ENCODE results near the gene DHRS11. TPM values are rescaled to one million over a fixed set of nuclear protein-coding genes. Genes with fewer than 3 reads are reported as not detected.

Gene DHRS11
- total RNA-seq, 3 donors from 2014 or later (not counting 1 experiment from before 2014, with no cell fraction given) = 2.7 to 6.0 (median 4.9) TPM

DNA sequence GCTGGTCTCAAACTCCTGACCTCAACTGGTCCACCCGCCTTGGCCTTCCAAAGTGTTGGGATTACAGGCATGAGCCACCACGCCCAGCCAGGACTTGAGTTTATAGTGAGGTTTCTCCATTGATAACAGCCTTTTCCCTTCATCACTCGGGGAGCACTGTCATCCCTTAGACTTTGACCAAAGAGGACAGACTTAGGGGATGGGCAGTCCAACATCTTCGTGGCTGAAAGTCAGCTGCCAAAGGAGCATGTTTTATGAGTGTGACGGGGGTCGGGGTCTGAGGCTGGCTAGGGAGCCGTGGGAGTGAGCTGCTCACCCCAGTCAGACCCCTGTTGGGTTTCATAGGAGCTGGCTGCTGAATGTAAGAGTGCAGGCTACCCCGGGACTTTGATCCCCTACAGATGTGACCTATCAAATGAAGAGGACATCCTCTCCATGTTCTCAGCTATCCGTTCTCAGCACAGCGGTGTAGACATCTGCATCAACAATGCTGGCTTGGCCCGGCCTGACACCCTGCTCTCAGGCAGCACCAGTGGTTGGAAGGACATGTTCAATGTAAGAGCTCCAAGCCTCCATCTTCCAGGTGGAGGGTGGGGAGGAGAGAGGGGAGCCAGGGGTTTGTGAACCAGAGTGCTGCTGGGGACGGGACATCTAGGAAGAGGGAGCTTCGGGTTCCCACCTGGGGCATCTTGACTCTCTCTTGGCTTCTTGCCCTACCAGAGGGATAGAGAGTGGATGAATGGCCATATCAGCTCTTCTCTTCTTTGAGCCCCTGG is 3.1 kb downstream of the DHRS11 start:
- H3K27me3 ChIP-seq (ENCODE audit: control insufficient read depth, insufficient read depth, low read length) = no peaks in the 10 kb centered on the region
- H3K27ac ChIP-seq (ENCODE audit: low read length) = no peak overlapping the region
- no peaks in the 10 kb centered on the region for H3K9me3 ChIP-seq (ENCODE audit: control insufficient read depth, insufficient read depth, low read length)
- TF ChIP-seq, protein P1, sequence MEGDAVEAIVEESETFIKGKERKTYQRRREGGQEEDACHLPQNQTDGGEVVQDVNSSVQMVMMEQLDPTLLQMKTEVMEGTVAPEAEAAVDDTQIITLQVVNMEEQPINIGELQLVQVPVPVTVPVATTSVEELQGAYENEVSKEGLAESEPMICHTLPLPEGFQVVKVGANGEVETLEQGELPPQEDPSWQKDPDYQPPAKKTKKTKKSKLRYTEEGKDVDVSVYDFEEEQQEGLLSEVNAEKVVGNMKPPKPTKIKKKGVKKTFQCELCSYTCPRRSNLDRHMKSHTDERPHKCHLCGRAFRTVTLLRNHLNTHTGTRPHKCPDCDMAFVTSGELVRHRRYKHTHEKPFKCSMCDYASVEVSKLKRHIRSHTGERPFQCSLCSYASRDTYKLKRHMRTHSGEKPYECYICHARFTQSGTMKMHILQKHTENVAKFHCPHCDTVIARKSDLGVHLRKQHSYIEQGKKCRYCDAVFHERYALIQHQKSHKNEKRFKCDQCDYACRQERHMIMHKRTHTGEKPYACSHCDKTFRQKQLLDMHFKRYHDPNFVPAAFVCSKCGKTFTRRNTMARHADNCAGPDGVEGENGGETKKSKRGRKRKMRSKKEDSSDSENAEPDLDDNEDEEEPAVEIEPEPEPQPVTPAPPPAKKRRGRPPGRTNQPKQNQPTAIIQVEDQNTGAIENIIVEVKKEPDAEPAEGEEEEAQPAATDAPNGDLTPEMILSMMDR (IDR thresholded peaks at IDR 0.05) = no peak
- no peak for ATAC-seq
- intact Hi-C loops (cut with micrococcal nuclease) = no loop called here
- H3K4me1 Mint-ChIP-seq = peaks cover 9 to 30% of the 10 kb centered on the region in 2 donors
- no peak overlapping the region for H3K4me3 ChIP-seq (ENCODE audit: low read length)
- no peaks in the 10 kb centered on the region for H3K9me3 Mint-ChIP-seq
- H3K27me3 Mint-ChIP-seq (ENCODE audit: low read depth in 2 of 2) = peaks cover 0 to 5% of the 10 kb centered on the region in 2 donors
- DNase-seq = no peak
- H3K36me3 Mint-ChIP-seq = no peaks in the 10 kb centered on the region
- H3K27ac Mint-ChIP-seq = no peak overlapping the region
- WGBS (ENCODE audit: insufficient coverage) = 95% methylated on average over 13 of the region's 13 CpGs
- H3K4me3 Mint-ChIP-seq = no peak overlapping the region
- no peaks in the 10 kb centered on the region for H3K36me3 ChIP-seq (ENCODE audit: control insufficient read depth, insufficient read depth, low read length)
- H3K4me1 ChIP-seq (ENCODE audit: control insufficient read depth, insufficient read depth, low read length) = peaks cover 17% of the 10 kb centered on the region

DNA sequence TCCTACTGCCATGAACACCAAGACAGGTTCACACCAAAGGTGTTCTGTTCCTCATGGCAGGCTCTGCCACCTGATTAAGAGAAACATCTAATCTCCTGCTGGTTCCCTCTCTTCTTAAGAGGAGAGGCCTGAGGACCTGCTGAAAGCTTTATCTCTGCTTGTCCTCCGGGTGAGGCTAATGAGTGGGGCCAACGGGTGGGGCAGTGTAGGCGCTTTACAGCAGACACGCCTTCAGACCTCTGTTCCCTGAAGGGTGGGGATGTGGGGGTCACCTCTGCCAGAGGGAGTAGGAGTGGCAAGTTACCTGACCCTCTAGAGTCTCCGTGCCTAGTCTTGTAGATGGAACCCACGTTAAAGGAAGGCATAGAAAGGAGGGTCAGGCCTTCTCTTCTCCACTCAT is 5.5 kb downstream of the DHRS11 start:
- DNase-seq (no peak), ATAC-seq (no peak)
- WGBS (ENCODE audit: insufficient coverage) = 95% methylated on average over 6 of the region's 6 CpGs
- Mint-ChIP-seq H3K9me3 (no peaks in the 10 kb centered on the region), H3K27ac (no peak overlapping the region), H3K27me3 (ENCODE audit: low read depth in 2 of 2) (peaks cover 0 to 5% of the 10 kb centered on the region in 2 donors), H3K4me1 (peaks cover 14 to 24% of the 10 kb centered on the region in 2 donors), H3K36me3 (no peaks in the 10 kb centered on the region), H3K4me3 (peak overlapping the region; percentile 50)
- Histone ChIP-seq H3K9me3 (ENCODE audit: control insufficient read depth, insufficient read depth, low read length) (no peaks in the 10 kb centered on the region), H3K27me3 (ENCODE audit: control insufficient read depth, insufficient read depth, low read length) (no peaks in the 10 kb centered on the region), H3K4me3 (ENCODE audit: low read length) (no peak overlapping the region), H3K36me3 (ENCODE audit: control insufficient read depth, insufficient read depth, low read length) (no peaks in the 10 kb centered on the region), H3K4me1 (ENCODE audit: control insufficient read depth, insufficient read depth, low read length) (peaks cover 24% of the 10 kb centered on the region), H3K27ac (ENCODE audit: low read length) (no peak overlapping the region)
- TF ChIP-seq, protein P1 (IDR thresholded peaks at IDR 0.05) = no peak
- intact Hi-C loops (cut with micrococcal nuclease) = no loop called here

DNA sequence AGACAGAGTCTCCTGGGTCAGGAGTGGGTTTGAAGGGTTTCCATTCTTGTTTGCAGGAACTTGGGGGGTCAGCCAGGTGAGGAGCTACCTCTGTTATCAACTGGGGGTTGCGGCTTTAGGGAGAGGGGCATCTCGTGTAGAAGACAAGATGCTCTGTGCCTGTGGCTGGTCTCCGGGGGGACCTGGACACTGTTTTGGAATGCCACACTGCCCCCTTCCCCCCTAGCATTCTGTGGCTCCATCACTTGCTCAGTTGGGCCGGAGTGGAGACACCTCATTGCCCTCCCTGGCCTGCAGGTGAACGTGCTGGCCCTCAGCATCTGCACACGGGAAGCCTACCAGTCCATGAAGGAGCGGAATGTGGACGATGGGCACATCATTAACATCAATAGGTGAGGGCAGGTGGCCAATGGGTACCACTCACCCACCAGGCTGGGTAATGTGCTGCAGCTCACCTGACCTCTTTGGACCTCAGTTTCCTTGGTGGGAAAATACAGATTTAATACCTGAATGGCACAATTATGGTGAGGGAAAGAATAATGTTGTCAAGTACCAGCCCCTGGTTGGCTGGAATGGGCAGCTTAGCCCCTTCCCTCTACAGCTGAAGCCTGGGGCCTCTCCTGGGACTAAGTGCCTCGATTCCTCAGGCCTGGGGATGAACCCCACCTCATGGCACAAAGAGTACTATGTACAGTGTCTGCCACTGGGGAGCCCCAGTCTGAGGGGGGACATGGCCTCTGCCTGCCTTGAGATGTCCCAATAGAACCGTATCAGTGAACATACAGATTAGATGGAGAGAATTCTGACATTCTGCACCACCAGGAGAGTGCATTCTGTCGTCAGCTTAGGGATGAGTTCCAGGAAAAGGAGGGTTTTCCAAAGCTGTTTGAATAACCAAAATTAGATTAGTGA is 6.4 kb downstream of the DHRS11 start:
- intact Hi-C loops (cut with micrococcal nuclease) = no loop called here
- peak overlapping the region; percentile 10 for H3K4me3 Mint-ChIP-seq

More for the DNA sequence above, 6.4 kb downstream of the DHRS11 start:
- Mint-ChIP-seq H3K27me3 (ENCODE audit: low read depth in 2 of 2) (peaks cover 0 to 5% of the 10 kb centered on the region in 2 donors), H3K4me1 (peaks cover 20 to 24% of the 10 kb centered on the region in 2 donors), H3K9me3 (no peaks in the 10 kb centered on the region), H3K27ac (no peak overlapping the region), H3K36me3 (no peaks in the 10 kb centered on the region)
- Histone ChIP-seq H3K9me3 (ENCODE audit: control insufficient read depth, insufficient read depth, low read length) (no peaks in the 10 kb centered on the region), H3K27ac (ENCODE audit: low read length) (no peak overlapping the region), H3K36me3 (ENCODE audit: control insufficient read depth, insufficient read depth, low read length) (no peaks in the 10 kb centered on the region), H3K4me3 (ENCODE audit: low read length) (no peak overlapping the region), H3K27me3 (ENCODE audit: control insufficient read depth, insufficient read depth, low read length) (no peaks in the 10 kb centered on the region), H3K4me1 (ENCODE audit: control insufficient read depth, insufficient read depth, low read length) (peaks cover 24% of the 10 kb centered on the region)
- TF ChIP-seq, protein P1 (IDR thresholded peaks at IDR 0.05) = no peak
- ATAC-seq (no peak), DNase-seq (no peak)
- WGBS (ENCODE audit: insufficient coverage) = 90% methylated on average over 11 of the region's 11 CpGs
